Nephron progenitor cell (in vitro differentiated cells): ENCODE results near the gene UBQLNL.

Experiments used
- DNase-seq: peaks from one replicate; pipeline ENCODE4 v3.0.0; 2021
- H3K27ac Mint-ChIP-seq: 2 replicates; pipeline ENCODE4 v1.8.0; 2021; ENCODE audit warnings: mild to moderate bottlenecking, moderate library complexity, mixed read lengths
- H3K27me3 Mint-ChIP-seq: 2 replicates; pipeline ENCODE4 v1.8.0; 2021; ENCODE audit warnings: mild to moderate bottlenecking, low read depth, mixed read lengths; ENCODE audit not compliant: poor library complexity
- H3K36me3 Mint-ChIP-seq: 2 replicates; pipeline ENCODE4 v1.8.0; 2021; ENCODE audit warnings: low read depth, mixed read lengths
- H3K4me1 Mint-ChIP-seq: 2 replicates; pipeline ENCODE4 v1.8.0; 2021; ENCODE audit warnings: mixed read lengths
- H3K4me3 Mint-ChIP-seq: 2 replicates; pipeline ENCODE4 v1.8.0; 2021; ENCODE audit warnings: mild to moderate bottlenecking, moderate library complexity, mixed read lengths
- H3K9me3 Mint-ChIP-seq: 2 replicates; pipeline ENCODE4 v1.8.0; 2021; ENCODE audit warnings: mild to moderate bottlenecking, moderate library complexity, mixed read lengths
- TF ChIP-seq, protein P1 (sequence below): fragments of 200-600 bp; sonication (generic); IDR thresholded peaks from 2 replicates; pipeline ENCODE4 v1.5.0; 2021; ENCODE audit warnings: antibody characterized with exemption

UBQLNL gene

DNA sequence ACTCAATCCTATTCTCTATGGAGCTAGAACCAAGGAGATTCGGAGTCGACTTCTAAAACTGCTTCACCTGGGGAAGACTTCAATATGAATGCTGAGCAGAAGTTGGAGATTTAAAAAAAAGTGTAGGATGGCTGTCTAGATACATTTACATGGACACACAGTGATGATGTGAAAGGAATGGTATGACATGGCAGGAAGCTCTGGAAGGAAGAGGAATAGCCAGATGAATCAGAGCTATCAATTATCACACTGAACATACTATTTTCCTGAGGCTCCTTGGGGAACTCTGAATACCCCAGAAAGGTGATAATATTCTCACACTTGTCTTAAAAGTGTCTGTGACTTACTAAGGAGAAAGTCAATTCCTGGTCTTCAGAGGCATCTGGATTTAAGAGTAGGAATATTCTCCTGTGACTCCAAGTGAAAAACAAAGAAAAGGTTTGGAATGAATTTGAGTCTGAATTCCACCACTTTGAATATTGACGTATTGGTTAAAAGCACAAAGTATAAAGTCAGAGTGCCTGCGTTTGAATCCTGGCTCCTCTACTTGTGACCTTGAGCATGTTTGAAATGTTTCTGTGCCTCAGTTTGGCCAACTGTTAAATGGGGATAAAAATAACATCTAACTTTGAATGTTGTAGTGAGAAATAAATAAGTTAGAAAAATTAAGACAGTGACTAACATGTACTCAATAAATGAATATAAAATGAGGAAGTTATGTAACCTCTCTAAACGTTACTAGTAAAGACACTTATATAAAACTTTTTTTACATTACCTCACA is 26.7 kb downstream of the UBQLNL start:
- H3K27ac Mint-ChIP-seq: no peak overlapping the region
- TF ChIP-seq, protein P1, sequence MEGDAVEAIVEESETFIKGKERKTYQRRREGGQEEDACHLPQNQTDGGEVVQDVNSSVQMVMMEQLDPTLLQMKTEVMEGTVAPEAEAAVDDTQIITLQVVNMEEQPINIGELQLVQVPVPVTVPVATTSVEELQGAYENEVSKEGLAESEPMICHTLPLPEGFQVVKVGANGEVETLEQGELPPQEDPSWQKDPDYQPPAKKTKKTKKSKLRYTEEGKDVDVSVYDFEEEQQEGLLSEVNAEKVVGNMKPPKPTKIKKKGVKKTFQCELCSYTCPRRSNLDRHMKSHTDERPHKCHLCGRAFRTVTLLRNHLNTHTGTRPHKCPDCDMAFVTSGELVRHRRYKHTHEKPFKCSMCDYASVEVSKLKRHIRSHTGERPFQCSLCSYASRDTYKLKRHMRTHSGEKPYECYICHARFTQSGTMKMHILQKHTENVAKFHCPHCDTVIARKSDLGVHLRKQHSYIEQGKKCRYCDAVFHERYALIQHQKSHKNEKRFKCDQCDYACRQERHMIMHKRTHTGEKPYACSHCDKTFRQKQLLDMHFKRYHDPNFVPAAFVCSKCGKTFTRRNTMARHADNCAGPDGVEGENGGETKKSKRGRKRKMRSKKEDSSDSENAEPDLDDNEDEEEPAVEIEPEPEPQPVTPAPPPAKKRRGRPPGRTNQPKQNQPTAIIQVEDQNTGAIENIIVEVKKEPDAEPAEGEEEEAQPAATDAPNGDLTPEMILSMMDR: no peak
- no peaks in the 10 kb centered on the region for H3K36me3 Mint-ChIP-seq
- H3K4me1 Mint-ChIP-seq: no peaks in the 10 kb centered on the region
- H3K4me3 Mint-ChIP-seq: no peak overlapping the region
- H3K9me3 Mint-ChIP-seq: no peaks in the 10 kb centered on the region
- H3K27me3 Mint-ChIP-seq: no peaks in the 10 kb centered on the region
- no peak for DNase-seq

DNA sequence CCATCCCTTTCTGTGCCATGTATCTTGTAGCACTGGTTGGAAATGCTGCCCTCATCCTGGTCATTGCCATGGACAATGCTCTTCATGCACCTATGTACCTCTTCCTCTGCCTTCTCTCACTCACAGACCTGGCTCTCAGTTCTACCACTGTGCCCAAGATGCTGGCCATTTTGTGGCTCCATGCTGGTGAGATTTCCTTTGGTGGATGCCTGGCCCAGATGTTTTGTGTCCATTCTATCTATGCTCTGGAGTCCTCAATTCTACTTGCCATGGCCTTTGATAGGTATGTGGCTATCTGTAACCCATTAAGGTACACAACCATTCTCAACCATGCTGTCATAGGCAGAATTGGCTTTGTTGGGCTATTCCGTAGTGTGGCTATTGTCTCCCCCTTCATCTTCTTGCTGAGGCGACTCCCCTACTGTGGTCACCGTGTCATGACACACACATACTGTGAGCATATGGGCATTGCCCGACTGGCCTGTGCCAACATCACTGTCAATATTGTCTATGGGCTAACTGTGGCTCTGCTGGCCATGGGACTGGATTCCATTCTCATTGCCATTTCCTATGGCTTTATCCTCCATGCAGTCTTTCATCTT is 27.6 kb downstream of the UBQLNL start:
- Mint-ChIP-seq H3K4me3 (no peak overlapping the region), H3K27ac (no peak overlapping the region), H3K27me3 (no peaks in the 10 kb centered on the region), H3K4me1 (no peaks in the 10 kb centered on the region), H3K9me3 (peaks cover under 1% of the 10 kb centered on the region), H3K36me3 (no peaks in the 10 kb centered on the region)
- TF ChIP-seq, protein P1: no peak
- DNase-seq: no peak

DNA sequence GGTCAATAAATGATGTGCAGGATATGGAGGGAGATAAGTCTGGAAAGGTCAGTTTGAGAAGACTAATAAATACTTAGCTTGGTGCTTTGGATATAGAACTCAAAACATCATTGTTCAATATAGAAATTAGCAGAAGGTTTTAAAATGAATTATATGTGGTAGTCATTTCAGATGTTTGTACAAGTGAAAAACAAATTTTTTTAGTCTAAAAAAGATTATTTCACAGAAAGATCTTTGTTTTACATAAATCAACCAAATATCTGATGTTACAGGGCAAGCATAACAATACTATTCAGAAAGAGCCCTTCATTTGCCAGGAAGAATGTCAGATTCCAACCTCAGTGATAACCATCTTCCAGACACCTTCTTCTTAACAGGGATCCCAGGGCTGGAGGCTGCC is 28.1 kb downstream of the UBQLNL start, which contains the start of gene OR52D1:
OR52D1 (plus strand) TSS at position 301 of the 400 bp plus-strand sequence; CDS start at position 323, 22 bp downstream.
- no peak for DNase-seq
- Mint-ChIP-seq H3K27me3 (no peaks in the 10 kb centered on the region), H3K27ac (no peak within 1 kb of the TSS), H3K4me1 (no peaks in the 10 kb centered on the region), H3K9me3 (peaks cover 5% of the 10 kb centered on the region), H3K4me3 (no peak within 1 kb of the TSS), H3K36me3 (no peaks in the 10 kb centered on the region)
- TF ChIP-seq, protein P1: no peak

DNA sequence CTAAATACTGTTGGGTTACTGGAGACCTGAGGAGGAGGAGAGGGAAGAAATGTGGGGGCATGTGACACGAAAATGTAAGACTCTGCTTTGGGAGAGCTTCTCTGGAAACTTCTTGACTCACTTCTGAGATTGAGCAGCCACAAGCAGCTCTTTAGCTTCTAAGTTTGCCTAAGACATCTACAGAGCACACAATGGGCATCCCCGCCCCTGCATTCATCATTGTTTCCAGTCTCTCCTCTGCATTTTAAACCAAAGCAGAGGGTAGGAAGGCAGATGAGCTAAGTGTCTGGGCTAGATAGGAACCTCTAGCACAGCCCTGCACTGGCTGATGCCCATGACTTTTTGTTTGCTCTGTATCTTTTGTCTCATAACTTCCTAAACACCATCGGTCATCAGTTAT is 30.1 kb downstream of the UBQLNL start:
- no peaks in the 10 kb centered on the region for H3K27me3 Mint-ChIP-seq
- no peak overlapping the region for H3K4me3 Mint-ChIP-seq
- H3K36me3 Mint-ChIP-seq: no peaks in the 10 kb centered on the region
- H3K4me1 Mint-ChIP-seq: no peaks in the 10 kb centered on the region
- no peak overlapping the region for H3K27ac Mint-ChIP-seq
- TF ChIP-seq, protein P1: no peak
- DNase-seq: no peak
- peaks cover 5% of the 10 kb centered on the region for H3K9me3 Mint-ChIP-seq

DNA sequence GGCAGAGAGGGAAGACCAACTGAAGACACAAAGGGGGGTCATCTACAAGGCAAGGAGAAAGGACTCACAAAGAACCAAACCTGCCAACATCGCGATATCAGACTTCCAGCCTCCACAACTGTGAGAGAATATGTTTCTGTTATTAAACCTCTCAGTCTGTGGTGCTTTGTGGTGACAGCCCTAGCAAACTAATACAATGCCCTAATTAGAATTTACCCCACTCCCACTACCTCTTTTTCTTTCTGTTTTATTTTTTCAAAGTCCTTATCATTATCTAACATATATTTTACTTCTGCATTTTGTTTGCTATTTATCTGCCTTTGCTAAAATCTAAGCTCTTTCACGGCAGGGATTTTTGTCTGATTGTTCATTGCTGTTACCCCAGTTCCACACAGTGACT is 30.5 kb downstream of the UBQLNL start:
- Mint-ChIP-seq H3K9me3 (peaks cover 5% of the 10 kb centered on the region), H3K27ac (no peak overlapping the region), H3K36me3 (no peaks in the 10 kb centered on the region), H3K27me3 (no peaks in the 10 kb centered on the region), H3K4me1 (no peaks in the 10 kb centered on the region), H3K4me3 (no peak overlapping the region)
- DNase-seq: no peak
- TF ChIP-seq, protein P1: no peak
